Dermis microvascular lymphatic vessel endothelial cell (primary cell): ENCODE data around the gene CCDC63. TPM values are rescaled to one million over a fixed set of nuclear protein-coding genes. Genes with fewer than 3 reads are reported as not detected.
"Not testable (repeated sequence)": the region's sequence is repeated elsewhere in the genome, so short reads cannot be mapped to it uniquely, and the experiment has no call there.

Experiments used
- DNase-seq, 2 donors: peaks; one replicate each; pipeline versions ENCODE4 v3.0.0 to v3.0.0-alpha.2; 2010; ENCODE audit warnings: low read depth in 2 of 2
- total RNA-seq: library from RNA; depleted of rRNA; stranded (reverse); fragments of >200 nt; gene quantifications from 2 replicates; pipeline ENCODE4 v1.2.1, GENCODE V29; 2014

Gene CCDC63
- total RNA-seq, 1 donor from 2014 or later: not detected

DNA sequence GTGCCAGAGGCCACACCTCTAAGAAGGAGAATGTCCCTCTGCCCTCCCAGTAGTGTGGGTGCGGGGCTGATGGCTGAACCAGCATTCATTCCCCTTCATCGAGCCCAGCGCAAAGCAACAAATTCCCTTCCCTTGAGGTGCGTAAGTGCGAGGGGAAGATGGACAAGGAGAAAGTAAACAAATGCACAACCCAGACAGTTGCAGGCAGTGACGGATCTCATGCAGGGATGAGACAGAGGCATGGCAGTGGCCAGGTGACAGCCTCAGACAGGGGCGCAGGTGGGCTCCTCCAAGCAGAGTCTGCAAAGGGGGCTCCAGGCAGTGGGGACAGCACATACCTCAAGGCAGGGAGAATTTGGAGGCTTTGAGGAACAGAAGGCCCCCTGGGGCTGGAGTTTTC is 75.9 kb downstream of the CCDC63 start:
- DNase-seq: no peak

DNA sequence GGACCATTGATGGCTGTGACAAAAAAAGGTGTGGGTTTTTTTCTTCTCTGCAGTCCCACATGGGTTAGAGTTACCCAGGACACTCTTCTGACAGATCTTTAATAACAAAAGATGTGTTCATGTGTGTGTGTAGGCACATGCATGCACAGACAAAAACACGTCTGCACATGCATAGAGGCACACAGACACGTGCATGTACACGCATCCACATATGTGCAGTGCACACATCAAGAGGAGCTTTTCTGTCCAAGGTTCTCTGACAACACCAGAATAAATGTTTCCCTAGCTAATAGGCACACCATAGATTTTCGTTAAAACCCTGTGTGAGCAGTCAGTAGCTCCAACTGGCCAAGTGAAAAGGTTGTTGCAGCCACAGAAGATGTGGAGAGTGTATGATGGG is 76.4 kb downstream of the CCDC63 start:
- no peak for DNase-seq

DNA sequence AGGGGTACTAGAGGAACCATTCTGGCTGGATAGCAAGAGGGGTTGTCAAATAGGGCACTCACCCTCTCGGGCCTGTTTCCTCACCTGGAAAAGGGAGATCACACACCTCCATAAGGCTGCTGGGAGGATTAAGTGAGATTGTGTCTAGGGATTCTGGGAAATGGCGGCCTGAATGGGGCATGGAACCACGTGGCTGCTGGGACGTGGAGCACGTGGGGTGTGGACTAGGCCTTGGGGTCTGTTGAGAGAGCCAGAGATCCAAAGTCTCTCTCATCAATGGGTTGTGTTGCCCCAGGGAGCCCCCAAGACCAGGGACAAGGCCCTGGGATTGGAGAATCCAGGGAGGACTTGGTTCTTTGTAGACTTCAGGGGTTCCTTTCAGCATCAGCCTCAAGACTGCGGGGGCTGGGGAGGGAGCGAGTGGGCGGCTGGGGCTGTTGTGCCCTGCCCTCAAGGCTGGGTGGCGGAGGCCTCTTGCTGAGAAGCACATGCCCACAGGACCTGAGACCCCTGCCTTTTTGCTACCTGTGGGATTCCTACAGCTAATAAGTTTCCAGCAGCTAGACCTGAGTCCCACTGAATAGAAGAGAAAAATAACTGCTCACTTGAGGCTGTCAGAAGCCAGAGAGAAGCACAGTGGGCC is 77.0 kb downstream of the CCDC63 start:
- DNase-seq: no peak

- DNase-seq: no peak
Measured at GRCh38 chr12:110927546-110927945, 80.8 kb downstream of the CCDC63 start.

DNA sequence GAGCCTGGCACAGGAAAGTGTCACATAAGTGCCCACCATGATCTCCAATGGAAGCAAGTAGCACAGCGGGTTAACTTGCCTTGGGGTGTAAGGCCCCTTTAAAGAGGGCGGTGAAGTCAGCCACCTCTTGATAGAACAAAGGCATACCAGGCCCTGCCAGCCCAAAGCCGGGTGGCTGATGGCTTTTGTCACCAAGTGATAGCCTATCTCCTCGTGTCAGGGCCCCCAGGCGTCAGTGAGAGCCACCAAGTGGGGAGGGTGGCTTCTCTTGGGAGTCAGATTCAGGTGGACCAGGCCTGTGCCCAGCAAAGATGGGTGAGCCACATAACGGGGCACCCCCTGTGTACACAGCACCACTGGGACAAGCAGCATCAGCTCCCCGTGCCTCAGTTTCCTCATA is 81.9 kb downstream of the CCDC63 start:
- no peak for DNase-seq

DNA sequence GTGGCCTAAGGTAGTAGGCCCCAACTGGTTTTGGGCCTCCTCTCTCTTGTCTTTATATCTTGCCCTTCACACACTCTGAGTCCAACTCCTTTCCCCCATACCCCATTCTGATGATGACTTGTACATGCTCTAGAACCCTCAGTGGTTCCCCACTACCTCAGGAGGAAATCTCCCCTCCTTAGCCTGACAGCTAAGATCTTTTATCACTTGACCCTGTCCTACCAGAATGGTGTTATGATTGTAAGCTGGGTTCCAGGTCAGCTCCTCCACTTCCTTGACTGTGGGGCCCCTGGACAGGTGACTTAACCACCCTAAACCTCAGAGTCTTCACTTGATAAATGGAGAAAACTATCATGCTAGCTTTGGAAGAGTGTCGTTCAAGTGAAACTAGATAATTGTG is 83.0 kb downstream of the CCDC63 start:
- DNase-seq: no peak

- no peak for DNase-seq
Measured at GRCh38 chr12:110930348-110931314, 83.8 kb downstream of the CCDC63 start.

DNA sequence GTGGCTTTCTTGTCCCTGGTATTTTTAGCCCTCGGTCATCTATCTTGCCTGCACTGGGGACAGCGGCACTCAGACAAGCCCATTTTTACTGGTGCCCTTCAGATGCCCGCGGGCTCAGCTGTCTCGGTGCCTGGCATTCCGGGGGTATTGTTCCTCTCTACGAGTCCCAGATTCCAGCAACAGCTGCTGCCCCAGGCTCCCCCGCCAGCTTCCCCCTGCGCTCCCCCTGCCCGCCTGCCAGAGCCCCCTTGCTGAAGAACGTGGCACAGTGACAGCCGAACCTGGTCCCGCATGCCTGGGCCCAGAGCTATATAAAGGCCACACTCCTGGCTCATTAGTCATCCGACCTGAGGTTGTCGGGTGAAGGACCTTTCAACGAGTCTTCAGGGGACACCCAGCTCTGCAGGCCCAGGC is 84.5 kb downstream of the CCDC63 start:
- no peak for DNase-seq

DNA sequence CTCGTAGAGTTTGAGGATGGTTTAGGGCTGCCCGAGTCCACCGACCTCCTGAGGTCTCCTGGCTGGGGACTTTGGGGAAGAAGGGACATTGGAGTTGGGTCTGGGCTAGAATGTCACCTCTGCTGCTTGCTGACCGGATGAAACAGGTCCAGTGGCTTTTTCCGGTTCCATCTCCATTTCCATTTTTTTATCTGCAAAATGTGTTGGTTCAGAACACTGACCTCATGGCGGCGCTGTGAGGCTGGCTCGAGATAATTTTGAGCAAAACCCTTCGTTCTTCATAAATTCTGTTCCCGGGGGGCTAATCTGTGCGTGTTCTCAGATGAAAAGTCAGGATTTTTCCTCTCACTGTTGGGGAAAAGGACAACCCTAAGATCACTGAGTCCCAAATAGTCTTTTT is 85.3 kb downstream of the CCDC63 start:
- DNase-seq: peak in 1 of 2 donors; percentile 12

DNA sequence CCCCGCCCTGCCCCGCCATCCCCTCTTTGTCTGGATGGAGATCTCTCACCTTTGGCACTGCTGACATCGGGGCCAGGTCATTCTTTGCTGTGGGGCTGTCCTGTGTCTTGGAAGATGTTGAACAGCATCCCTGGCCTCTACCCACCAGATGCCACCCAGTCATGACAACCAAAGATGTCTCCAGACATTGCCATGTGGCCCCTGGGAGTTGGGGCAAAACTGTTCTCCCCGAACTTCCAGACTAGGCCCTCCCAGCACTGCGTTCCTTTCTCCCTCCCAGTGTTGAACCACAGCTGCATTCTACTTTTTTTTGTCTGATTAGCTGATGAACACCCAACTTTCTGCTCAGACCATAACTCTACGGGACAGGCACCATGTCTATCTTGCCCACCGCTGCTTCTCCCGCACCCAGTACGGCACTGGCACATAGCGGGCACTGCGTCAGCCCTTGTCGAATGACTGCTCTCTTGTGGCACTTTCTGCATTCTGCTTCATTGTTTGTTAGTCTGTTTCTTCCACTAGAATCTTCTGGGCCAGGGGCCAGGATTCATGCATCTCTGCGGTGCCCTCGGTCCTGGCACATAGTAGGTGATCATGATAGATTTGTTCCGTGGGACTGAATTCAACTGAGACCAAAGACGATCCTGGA is 86.7 kb downstream of the CCDC63 start:
- DNase-seq: no peak

GRCh38 chr12:110934093-110934852 is 87.5 kb downstream of the CCDC63 start:
- DNase-seq: no peak

DNA sequence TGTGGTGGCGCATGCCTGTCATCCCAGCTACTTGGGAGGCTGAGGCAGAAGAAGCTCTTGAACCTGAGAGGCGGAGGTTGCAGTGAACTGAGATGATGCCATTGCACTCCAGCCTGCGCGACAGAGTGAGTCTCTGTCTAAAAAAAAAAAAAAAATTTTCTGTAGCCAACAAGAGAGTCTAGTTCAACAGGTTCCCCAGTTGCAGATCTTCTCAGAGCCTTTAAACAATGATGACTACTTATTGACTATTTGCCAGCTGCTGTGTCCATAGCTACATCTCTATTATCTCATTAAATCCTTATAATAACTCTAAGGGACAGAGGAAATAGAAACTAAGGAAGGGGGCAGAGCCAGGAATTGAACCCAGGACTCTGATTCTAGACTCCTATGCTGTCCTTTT is 88.8 kb downstream of the CCDC63 start:
- no peak for DNase-seq

GRCh38 chr12:110936367-110937103 is 89.7 kb downstream of the CCDC63 start:
- DNase-seq: no peak

DNA sequence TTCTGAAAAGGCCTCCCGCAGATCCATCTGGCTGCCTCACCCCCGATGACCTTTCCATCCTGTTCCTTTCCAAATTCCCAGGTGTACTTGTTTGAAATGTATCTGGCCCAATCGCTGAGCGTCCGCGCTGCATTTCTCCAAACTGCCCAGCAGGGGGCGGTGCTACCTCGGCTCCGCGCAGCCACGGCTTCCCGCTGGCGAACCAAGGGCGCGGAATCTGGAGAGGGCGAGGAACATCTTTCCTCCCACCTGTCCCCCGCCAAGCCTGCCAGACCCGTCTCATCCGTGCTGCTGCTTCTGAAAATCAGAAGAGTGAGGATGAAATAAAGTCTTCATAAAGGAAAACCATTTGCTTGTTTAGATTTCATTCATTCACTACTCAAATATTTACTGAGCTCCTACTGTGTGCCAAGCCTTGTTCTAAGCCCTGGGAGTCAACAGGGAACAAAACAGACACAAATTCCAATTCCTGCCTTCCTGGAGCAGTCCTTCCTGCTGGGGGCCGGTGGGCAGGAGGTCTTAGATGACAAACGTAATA is 90.4 kb downstream of the CCDC63 start:
- DNase-seq: peak; percentile 20 to 46

GRCh38 chr12:110940296-110940695 is 93.5 kb downstream of the CCDC63 start:
- no peak for DNase-seq

- DNase-seq: no peak
Measured at GRCh38 chr12:110940933-110941332, 94.1 kb downstream of the CCDC63 start.

DNA sequence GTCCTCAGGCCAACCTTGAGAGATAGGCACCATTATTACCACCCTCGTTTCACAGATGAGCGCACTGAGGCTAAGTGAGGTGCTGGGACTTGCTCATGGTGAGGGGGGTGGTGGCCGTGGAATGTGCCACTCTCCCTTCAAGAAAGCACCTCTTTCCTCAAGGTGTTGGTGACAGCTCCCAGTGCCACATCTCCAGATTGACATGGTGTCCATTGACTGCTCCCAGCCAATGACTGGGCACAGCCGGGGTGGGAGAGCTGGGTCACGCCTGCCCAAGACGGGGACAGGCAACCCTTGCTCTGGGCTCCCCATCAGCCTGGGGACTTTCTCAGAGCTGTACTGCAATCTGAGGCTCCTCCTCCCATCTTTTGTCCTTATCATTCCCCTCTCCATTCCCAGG is 94.6 kb downstream of the CCDC63 start:
- no peak for DNase-seq

DNA sequence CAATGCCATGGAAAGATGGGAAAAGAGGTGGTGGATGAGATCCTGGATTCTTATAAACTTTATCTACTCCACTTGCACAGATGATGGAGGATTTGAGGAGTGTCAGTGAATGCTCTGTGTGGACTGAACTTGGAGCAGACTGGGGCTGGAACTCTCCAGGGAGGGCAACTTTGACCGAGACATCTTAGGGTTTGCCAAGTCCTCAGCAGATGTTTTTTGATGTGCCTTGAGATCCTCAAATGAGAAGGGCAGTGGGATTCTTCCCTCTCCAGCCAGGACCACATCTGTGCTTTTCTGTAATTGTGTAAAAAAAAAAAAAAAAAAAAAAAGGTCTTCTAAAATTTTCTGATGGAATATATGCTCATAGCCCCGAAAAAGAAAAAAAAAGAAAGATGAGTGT is 96.6 kb downstream of the CCDC63 start:
- DNase-seq: no peak

DNA sequence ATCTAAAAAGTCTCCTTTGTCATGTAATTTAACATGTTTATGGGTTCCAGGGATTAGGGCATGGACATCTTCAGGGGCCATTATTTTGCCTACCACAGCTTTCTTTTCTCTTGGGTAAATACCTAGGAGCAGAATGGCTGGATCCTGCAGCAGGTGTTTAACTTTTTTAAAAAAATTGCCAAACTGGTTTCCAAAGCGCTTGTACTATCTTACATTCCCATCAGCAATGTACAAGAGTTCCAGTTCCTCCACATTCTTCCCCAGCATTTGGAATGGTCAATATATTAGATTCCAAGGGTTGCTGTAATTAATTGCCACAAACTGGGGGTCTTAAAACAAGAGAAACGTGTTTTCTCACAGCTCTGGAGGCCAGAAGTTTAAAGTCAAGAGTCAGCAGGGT is 101.3 kb downstream of the CCDC63 start:
- DNase-seq: no peak

DNA sequence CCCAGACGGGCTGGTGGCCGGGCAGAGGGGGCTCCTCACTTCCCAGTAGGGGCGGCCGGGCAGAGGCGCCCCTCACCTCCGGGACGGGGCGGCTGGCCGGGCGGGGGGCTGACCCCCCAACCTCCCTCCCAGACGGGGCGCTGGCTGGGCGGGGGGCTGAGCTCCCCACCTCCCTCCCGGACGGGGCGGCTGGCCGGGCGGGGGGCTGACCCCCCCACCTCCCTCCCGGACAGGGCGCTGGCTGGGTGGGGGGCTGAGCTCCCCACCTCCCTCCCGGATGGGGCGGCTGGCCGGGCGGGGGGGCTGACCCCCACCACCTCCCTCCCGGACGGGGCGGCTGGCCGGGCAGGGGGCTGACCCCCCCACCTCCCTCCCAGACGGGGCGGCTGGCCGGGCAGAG is 103.7 kb downstream of the CCDC63 start:
- DNase-seq: not testable (repeated sequence)

DNA sequence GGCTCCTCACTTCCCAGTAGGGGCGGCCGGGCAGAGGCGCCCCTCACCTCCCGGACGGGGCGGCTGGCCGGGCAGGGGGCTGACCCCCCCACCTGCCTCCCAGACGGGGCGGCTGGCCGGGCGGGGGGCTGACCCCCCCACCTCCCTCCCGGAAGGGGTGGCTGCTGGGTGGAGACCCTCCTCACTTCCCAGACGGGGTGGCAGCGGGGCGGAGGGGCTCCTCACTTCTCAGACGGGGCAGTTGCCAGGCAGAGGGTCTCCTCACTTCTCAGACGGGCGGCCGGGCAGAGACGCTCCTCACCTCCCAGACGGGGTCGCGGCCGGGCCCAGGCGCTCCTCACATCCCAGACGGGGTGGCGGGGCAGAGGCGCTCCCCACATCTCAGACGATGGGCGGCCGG is 104.1 kb downstream of the CCDC63 start:
- DNase-seq: not testable (repeated sequence)
